NCI-H1048 (cell line): ENCODE measurements around the gene SPEM2.
"Not testable (repeated sequence)": the region's sequence is repeated elsewhere in the genome, so short reads cannot be mapped to it uniquely, and the experiment has no call there.

Source experiments
- DNase-seq: peaks from one replicate; lab custom pipeline; 2025; lab: John Stamatoyannopoulos, UW

SPEM2 gene

DNA sequence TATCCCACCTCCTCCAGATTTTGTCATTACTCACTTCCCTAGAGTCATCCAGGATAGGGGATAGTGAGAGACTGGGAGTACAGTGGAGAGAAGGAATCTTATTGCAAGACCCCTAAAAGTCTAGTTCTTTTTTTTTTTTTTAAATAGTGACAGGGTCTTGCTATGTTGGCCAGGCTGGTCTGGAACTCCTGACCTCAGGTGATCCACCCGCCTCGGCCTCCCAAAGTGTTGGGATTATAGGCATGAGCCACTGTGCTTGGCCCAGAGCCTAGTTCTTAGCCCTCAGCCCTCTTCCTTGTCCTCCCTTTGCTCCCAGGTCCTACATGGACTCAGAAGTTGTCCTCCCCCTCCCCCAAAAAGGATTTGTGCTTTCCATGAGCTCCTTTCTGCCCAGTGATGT, 16.7 kb downstream of the SPEM2 start:
- DNase-seq, result no peak

DNA sequence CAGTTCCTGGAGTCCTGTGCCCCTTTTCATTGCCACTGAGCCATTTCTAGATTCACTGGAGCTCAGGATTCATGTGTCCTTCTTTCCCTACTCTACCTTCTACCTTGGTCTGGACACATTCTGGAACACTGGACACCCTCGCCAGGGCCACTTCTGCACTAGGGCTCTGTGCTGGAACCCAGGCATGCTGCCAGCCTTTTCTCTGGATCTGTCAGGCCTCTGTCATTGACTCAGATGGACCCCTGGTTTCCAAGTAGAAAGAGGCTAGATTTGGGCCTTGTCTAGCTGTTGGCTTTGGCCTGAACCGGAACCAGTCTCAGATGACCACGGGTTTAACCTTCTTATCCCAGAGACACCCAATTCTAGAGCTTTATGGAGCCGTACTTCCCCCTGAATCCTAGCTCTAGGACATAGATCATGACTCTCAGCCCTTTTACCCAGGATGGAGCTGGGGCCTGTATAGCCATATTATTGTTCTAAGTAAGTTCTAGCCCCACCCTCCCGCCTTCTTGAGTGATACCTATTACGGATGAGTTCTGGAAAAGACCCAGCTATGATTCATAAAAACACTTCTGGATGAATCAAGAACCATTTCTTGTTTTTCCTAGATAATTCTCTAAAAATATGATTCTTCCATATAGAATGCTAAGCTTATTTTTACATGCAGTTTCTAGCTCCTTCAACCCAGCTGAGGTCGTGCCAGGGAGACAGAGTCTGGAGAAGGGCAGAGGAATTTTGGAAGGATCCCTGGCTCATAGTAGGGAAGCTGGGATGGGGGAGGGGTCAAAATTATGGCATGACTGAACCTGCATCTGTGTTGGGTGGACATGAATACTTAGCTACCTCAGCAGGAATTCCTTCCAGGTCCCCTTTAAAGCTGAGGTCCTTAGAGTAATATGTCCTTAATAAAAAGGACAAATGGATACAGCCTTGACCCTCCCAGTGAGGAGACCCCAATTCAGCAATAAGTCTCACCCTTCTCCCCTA, 18.4 kb downstream of the SPEM2 start:
- no peak for DNase-seq

DNA sequence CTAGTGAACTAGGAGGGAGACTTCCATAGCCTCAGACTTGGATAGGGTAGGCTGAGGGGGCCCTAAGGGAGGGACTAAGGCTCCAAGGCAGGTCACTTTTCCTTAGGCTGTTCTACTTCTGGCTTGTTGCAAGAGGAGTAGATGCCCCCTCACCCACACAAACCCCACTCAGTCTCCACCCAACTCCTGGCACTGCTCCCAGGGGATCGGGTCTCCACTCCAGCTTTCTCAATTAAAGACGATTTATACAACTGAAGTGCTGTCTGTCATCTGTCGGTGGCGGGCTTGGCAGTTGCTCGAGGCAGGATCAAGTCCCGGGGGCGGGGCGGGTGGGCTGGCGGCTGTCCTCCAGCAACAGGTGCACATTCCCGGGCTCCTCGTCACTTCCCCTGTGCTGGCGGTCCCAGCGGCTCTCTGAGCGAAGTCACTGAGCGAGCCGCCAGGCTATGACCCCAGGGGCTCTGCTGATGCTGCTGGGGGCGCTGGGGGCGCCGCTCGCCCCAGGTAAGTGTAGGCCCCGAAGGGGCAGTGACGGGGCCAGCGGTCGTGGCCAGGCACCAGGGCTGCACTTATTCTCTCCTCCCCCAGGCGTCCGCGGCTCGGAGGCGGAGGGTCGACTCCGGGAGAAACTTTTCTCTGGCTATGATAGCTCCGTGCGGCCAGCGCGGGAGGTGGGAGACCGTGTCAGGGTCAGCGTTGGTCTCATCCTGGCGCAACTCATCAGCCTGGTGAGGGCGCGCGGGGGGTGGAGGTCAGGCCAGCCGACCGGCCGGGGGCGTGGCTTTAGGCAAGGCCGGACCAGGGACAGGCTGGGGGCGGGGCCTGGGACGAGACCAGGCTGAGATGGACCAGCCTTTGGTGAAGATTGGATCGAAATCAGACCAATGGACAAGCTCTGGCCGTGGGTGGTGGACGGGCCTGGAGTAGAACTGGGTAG, 19.5 kb downstream of the SPEM2 start, which contains the start of gene CHRNB1:
Gene CHRNB1 (plus strand): TSS at position 380 of the 937 bp plus-strand sequence. CDS start 67 bp downstream, at position 447.
- DNase-seq, result no peak

DNA sequence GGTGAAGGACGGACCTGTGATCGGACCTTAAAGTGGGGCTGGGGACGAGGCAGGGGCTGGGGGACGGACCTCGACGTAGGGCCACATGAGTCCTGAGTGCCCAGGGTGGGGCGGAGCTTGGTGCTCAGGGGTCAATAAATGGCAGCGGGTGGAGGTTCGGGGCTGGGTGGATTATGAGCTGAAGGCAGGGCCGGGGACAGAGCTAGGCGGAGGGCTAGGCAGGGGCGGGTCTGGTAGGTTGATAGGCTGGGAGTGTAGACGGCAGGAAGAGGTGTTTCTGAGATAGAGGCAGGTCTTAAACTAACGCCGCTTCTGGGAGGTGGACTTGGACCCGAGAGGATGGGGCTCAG, 20.2 kb downstream of the SPEM2 start:
- no peak for DNase-seq

DNA sequence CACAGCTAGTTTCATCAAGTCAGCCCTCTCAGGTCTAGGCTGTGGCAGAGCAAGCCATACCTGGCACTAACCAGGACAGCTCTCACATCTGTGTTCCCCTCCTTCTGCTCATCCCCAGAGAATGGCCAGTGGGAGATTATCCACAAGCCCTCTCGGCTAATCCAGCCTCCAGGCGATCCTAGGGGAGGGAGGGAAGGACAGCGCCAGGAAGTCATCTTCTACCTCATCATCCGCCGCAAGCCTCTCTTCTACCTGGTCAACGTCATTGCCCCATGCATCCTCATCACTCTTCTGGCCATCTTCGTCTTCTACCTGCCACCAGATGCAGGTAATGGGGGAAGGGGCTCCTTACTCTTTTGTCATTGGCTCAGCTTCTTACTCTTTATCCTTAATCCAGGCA, 23.0 kb downstream of the SPEM2 start:
- no peak for DNase-seq

DNA sequence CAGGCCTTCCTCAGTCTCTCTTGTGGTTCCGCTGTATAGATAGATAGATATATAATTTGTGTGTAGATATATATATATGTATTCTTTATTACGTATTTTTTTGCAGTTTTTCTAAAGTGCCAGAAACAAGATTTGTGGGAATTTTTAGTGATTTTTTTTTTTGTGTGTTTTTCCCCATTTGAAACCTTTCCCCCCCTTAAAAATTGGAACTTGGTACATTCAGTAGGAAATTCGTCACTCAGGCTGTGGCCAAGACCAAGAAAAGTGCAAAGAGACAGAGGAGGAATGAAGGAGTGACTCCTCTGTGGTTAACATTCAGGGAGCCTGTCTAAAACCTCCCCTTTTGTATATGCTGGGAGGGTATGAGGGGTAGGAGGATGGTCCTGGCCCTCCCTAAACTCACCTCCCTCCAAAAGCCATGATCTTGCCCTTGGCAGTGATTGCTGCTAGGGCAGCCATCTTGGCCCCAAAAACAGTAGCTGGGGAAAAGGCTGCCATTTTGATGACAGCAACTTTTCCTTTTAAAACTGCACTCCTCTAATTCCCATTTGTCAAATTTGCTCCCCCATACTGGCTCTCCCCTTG, 34.6 kb downstream of the SPEM2 start:
- DNase-seq, result no peak

DNA sequence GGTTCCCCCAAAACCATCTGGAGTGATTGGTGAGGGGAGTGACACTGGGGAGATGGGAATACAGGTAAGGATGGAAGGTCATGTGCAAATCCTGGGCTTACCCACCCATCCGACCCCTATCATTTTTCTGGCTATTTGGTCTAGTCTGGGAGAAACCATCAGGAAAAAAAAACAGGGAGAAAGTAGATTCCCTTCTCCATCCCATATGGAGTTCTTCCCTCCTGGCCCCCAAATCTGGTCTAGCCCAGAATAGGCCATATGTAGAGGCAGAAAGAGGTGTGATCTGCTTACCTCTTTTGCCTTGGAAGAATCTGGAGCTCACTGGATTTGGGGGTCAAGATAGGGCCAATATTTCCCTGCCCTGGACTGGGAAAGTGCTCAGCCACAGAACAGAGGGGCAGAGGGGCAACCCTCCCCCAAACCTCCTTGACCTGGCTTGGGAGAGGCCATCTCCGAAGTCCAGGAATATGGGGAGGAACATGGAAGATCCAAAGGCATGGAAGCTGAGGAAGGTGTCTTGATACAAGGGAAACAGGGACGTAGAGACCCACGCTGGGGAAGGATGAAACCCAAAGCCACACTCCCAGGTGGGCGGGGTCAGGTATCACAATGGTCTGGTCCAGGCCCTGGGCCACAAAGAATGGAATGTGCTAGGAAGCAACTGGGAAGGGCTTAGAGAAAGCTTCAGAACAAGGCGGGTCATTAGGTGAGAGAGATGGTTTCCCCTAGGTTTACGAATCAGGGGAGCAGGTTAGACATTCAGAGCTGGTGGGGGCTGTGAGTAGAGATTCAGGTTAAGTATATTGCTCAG, 35.6 kb downstream of the SPEM2 start:
- DNase-seq, result no peak

DNA sequence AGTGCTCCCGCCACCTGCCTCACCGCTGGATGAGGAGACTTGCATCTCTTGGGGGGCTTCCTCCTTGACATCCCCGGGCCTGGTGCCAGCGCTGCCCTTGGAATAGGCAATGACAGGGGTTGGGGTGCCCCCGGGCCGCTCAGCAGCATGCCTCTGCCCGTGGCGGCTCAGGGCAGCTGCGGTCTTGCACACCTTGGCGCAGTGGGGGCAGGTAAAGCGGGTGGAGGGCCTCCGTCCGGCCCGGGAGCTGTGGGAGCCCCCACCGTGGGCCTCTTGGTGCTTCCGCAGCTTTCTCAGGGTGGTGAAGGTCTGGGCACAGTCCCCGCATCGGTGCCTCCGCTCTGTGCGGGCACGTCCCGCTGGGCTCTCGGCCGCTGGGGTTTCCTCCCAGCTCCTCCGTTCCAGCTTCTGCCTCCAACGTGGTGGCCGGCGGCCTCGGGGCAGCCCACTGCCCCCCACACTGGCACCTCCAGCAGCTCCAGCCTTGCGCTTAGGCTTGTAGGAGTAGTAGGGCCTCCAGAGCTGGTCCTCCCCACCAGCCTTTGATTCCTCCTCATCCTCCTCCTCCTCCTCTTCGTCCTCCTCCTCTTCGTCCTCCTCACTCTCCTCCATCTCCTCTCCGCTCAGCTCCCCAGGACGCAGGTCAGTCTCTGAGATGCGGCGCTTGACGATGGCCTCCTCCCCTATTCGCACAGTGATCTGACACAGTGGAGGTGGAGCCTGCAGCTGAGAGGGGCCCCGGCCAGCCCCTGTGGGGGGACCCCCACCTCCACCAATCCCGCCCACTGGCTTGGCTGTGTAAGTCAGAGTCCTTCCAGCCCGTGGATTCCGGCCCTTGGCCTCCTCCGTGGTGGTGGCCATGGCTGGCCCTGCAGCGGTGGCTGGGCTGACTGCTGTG, 37.3 kb downstream of the SPEM2 start:
- no peak for DNase-seq

DNA sequence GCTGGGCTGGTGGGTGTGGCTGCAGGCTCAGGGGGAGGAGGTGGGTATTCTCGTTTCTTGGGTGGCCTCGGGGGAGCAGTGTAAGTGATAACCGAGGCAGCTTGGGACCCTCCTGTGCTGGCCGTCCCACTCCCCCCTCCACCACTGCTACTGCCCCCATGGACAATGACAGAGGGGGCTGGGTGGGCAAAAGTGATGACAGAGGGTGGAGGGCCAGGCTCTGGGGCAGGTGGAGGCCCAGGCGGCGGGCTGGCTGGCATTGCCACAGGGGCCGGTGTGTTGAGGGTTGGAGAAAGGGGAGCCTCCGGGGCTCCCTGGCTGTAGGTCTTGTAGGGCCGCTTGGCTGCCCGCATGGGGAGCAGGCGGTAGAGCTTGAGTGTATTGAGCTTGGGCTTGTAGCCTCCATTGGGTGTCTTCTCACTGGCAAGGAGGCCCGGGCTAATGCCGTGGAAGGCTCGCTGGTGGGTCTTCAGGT, 38.0 kb downstream of the SPEM2 start:
- DNase-seq, result no peak

DNA sequence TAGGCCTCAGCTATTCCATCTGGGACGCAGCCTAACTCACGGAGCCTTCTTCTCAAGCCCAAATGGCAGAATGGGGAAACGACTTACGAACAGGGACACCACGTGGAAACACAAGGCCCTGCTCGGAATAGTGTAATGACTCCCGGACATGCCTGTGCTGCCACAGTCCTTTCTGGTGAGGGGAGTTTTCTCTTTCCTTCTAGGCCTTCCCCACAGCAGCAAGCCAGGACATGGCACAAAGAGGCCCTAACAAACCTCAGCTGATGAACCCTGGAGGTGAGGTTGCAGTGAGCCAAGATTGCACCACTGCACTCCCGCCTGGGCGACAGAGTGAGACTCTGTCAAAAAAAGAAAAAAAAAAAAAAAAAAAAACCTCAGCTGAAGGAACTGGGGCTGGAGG, 38.7 kb downstream of the SPEM2 start:
- no peak for DNase-seq

DNA sequence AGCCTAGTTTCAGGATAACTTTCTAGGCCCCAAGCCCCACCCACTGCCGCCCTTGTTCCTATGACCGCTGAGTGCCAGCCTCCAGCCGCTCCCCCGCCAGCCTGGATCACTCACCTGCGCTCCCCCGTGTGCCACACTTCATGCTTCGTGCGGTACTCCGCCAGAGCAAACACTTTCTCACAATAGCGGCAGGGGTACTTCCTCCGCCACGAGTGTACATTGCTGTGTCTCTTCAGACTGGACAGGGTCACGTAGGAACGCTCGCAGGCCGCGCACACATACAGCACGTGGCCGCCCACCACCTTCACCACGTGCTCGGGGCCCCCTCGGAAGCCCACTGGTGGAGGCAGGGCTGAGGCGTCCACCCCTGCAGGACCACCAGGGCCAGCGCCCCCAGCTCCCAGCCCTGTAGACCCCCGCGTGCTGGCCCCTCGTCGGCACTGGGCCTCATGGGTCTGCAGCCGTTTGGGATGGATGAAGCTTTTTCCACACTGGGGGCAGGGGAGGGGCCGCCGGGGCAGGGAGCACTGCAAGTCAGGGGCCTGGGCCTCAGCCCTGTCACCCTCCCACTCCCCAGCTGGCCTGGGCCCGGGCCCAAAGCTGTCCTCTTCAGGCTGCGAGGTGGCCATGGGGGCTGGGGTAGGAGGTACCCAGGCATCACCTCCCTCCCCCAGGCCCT, 40.3 kb downstream of the SPEM2 start:
- no peak for DNase-seq

DNA sequence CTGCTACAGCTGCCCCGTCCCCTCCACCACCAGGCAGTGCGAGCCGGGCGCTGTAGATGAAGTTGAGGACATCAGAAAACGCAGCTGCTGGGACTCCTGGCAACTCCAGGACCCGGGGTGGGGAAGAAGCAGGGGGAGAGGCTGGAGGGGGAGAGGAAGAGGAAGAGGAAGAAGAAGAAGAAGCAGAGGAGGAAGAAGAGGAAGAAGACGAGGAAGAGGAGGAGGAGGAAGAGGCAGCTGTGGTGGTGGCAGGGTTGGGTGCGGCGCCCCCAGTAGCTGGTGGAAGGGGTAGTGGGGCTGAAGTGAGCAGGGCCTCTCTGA, 40.9 kb downstream of the SPEM2 start:
- DNase-seq, result no peak

DNA sequence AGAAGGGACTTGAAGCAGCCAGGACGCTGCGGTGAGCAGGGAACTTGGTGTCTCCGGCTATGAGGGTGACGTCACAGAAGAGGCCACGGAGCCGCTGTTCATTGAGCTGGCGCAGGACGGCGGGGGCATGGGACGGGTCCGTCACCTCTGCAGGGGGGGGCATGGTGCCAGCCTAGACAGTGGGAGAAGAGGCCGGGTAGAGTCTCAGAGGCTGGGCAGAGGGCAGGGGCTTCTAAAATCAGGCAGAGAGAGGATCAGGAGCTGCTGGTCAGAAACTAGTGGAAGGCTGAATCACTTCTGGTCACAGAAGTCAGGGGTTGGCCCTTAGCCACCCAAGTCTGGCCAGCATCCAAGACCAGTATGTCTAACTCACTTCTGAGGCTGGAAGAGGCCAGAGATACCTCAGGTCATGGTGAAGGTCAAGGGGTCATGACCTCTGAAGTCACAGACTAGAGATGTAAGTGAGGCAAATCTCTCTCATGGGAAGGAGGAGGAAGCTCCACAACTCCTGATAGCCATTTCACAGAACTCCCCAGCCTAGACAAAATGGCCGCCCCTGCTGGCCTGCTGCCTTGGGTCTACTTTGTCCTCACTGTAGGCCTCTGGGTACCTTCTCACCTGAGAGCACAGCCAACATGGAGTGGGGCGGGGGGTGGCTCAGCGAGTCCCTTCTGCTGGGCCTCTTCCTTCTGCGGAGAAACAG, 41.4 kb downstream of the SPEM2 start:
- no peak for DNase-seq

DNA sequence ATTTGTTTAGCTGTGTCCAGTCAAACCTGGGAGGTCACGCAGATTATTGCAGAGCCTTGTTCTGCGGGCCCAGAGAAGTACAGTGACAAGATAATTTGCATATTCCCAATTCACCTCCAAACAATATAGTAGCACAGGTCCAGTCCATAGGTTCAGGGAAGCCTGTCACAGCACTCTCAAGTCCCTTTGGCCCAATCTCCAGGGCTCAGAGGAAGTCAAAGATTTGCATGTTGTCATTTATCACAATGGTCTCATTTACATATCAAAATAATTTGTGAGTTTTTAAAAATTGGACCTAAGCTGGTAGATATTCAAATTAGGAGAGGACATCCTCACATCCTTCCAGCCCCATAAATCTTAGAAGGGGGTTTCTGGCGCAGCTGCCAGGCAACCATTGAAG, 42.1 kb downstream of the SPEM2 start:
- DNase-seq, result no peak

DNA sequence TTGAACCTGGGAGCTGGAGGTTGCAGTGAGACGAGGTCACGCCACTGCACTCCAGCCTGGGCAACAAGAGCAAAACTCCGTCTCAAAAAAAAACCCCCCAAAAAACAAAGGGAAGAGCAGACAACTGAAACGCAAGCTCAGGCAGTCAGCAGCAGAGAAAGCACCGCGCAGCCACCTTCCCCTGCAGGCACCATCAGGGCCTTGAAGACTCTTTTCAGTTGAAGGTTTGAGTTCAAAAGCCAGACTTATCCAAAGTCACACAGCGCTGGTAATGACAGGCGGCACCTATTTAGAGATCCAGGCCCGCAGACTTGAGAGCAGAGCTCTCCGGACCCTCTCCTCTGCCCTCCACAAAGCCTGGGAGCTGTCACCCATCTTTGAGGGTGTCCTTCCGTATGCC, 42.9 kb downstream of the SPEM2 start:
- DNase-seq, result no peak

DNA sequence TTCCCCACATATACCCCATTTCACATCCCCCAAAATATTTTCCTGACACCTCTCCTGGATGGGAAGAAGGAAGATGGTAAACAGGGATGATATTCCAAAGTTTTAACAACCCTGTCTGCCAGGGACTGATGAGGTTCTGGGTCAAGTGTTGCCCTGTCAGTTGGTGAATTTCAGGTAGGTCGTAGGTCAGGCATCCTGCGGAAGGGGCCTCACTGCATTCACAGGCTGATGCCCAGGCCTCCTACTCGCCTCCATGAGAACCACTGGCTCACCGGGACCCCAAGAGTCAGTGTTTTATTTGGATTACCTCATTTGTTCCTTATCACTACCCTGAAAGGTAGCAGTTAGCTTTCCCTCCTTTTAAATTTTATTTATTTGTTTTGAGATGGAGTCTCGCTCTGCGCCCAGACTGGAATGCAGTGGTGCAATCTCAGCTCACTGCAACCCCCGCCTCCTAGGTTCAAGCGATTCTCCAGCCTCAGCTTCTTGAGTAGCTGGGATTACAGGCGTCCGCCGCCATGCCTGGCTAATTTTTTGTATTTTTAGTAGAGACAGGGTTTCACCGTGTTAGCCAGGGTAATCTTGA, 43.5 kb downstream of the SPEM2 start:
- DNase-seq, result no peak

DNA sequence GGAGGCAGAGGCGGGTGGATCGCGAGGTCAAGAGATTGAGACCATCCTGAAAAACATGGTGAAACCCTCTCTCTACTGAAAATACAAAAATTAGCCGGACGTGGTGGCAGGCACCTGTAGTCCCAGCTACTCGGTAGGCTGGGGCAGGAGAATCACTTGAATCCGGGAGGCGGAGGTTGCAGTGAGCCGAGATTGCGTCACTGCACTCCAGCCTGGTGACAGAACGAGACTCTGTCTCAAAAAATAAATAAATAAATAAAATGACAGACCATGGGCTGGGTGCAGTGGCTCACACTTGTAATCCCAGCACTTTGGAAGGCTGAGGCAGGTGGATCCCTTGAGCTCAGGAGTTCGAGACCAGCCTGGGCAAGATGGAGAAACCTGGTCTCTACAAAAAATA, 44.4 kb downstream of the SPEM2 start:
- DNase-seq, result not testable (repeated sequence)

DNA sequence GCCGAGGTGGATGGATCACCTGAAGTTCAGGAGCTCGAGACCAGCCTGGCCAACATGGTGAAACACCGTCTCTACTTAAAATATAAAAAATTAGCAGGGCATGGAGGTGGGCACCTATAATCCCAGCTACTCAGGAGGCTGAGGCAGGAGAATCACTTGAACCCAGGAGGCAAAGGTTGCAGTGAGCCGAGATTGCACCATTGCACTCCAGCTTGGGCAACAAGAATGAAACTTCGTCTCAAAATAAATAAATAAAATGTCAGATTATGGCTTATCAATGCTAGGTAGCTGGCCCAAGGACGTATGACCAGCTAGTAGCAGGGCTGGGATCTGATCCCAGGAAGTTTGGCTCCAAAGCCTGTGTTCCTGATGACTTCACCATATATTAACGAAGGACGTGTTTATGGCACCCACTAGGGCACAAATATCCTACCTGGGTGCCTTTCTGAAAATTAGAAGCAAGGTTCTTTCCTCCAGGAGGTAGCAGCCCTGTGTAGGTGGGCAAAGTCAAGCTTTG, 45.1 kb downstream of the SPEM2 start:
- DNase-seq, result not testable (repeated sequence)

DNA sequence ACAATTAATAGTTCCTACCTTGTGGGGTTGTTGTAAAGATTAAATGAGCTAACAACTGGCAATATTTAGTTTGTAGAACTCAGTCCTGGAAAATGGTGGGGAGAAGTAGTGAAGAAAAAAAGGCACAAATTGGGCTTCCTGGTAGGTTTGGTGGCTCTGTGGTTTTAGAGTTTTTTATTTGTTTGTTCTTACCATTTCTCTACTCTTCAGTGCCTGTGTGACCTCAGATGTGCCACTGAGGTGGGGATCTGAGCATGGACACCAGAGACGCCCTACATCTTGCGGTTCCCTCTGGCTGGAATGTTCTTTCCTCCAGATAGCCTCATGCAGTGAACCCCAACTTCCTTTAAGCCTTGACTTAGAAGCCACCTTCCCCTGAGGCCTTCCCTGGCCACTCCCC, 46.3 kb downstream of the SPEM2 start:
- DNase-seq, result no peak
